DMS114 treated with DMSO at 0.1 percent for 48 hours (cell line): ENCODE measurements around the gene SLC26A3.

Source experiments
- DNase-seq: peaks from one replicate; lab custom pipeline; 2025; ENCODE audit not compliant: unreplicated experiment; lab: John Stamatoyannopoulos, UW

The SLC26A3 gene

DNA sequence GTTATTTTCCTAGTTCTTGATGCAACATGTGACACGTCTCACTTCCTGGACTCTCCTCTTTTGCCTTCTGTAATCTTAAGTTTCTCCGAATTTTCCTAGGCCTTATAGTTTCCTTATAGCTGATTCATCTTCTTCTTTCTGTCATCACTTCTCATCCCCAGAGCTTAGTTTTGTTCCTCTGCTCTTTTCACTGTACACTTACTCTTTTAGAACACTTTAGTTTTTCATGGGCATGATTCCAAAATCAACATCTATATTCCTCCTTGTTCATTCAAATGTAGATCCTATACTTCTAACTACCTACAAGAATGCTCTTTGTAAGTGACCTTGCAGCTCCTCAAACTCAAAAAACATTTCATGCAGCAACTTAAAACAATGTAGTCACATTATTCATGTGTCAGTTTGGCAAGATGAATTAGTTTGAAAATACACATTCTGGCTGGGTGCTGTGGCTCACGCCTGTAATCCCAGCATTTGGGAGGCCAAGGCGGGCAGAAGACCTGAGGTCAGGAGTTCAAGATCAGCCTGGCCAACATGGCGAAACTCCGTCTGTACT lies 13.1 kb upstream of the SLC26A3 start:
- DNase-seq: no peak

DNA sequence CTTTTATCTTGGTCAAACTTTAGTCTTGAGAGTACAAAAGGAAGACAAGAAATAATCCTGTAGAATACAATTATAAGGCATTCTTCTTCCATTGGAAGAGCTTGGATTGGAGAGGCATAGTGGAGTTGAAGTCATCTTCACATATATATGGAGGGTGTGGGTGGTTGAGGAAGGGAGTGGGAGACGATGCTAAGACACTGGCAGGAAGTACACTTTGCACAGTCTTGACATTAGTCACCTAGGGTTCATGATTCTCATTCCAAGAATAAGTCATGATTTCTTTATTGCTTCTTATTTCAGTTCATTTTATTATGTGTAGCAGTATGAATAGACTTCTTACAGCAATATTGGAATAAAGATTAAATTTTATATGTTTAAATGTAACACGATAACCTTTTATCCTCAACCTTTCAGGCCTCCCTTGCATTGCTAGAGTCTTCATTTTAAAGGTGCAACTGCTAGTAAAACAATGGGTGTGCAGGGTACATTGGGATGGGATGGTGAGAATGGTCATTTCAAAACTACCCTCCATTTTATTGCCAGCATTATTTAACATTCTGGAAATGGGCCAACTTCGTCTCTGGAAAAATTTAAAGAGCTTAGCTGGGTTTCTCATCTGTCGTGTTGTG lies 12.3 kb upstream of the SLC26A3 start:
- DNase-seq: no peak

GRCh38 chr7:107813524-107813923 lies 10.5 kb upstream of the SLC26A3 start:
- DNase-seq: no peak

- no peak for DNase-seq
These were observed 8.9 kb upstream of the SLC26A3 start for GRCh38 chr7:107811934-107812333.

DNA sequence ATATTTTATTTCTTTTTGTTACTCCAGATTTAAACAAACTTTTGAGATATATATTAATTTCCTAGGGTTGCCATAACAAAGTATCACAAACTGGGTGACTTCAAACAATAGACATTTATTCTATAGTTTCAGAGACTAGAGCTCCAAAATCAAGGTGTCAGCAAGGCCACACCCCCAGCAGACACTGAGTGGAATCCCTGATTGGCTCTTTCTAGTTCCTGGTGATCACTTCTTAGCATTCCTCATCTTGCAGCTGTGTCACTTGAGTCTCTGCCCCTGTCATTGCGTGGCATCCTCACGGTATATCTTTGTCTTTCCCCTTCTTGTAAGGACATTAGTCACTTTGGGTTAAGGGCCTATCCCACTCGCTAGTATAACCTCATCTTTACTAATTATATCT lies 7.6 kb upstream of the SLC26A3 start:
- DNase-seq: no peak

GRCh38 chr7:107809179-107809578 lies 6.2 kb upstream of the SLC26A3 start:
- DNase-seq: no peak

GRCh38 chr7:107799647-107800264 lies 3.3 kb downstream of the SLC26A3 start:
- no peak for DNase-seq

- DNase-seq: no peak
These were observed 10.7 kb downstream of the SLC26A3 start for GRCh38 chr7:107792364-107792763.

DNA sequence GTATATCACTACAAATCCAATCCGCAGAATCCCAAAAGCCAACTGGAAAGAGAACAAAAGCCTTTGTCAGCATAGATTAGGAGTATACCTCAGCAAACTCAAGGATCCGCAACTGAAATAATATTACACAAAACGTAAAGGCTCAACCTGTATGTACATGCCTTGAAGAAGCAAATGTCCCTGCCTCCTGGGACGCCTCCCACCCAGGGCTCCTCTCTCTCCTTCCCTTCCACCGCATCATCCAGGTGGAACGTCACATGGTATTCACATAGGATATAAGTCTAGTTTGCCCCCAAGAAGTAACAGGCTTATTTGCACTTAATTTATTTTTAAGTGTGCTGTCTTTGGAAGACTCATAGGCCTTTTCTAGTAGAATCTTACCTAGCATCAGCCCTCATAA lies 13.4 kb downstream of the SLC26A3 start:
- DNase-seq: no peak

DNA sequence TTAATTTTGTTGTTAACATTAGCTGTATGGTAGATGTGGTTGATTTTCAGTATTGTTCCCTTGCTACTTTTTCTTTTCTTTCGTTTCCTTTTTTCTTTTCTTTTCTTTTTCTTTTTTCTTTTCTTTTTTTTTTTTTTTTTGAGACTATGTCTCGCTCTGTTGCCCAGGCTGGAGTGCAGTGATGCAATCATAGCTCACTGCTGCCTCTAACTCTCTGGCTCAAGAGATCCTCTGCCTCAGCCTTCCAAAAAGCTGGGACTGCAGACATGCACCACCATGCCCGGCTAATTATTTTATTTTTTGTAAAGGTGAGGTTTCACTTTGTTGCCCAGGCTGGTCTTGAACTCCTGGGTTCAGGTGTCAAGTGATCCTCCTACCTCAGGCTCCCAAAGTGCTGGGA lies 14.4 kb downstream of the SLC26A3 start:
- DNase-seq: no peak

- DNase-seq: no peak
These were observed 14.8 kb downstream of the SLC26A3 start for GRCh38 chr7:107788216-107788615.

GRCh38 chr7:107785926-107786325 lies 17.1 kb downstream of the SLC26A3 start:
- no peak for DNase-seq

- DNase-seq: no peak
These were observed 17.9 kb downstream of the SLC26A3 start for GRCh38 chr7:107785170-107785569.

DNA sequence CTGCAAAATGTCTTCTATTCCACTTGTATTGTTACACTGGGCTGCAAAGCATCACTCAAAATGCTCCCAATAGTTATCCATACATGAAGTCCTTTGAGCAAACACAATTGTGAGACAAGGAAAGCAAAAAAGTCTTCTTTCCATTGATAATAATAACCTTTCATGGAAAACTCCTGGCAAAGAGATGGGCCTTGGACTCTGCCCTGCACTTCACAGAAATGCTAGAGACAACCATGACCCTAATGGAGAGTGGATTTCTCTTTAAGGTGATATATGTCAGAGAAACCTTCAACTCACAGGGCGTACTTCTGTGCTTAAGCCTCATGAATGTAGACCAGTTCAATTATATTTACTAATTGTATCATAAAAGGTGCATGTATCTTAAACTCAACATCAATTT lies 19.4 kb downstream of the SLC26A3 start:
- no peak for DNase-seq

DNA sequence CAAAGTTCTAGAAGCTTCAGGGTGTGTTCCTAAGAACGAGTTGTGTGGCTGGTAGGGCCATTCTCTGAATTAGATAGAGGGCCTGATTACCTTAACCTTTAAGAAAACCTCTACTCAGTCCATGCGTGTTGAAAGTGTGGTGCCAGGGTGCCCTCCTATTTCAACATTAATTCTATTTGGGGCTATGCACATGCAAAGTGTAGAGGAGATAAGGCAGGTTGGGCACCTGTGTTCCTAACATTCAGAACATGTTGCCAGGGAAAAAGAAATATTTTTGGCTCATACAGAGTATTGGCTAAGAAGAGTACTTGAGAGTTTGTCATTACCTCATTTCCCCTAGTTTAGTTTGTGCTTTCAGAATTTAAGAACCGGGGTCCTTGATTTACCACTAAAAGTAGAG lies 20.6 kb downstream of the SLC26A3 start:
- DNase-seq: no peak

- no peak for DNase-seq
These were observed 23.4 kb downstream of the SLC26A3 start for GRCh38 chr7:107779647-107780099.

DNA sequence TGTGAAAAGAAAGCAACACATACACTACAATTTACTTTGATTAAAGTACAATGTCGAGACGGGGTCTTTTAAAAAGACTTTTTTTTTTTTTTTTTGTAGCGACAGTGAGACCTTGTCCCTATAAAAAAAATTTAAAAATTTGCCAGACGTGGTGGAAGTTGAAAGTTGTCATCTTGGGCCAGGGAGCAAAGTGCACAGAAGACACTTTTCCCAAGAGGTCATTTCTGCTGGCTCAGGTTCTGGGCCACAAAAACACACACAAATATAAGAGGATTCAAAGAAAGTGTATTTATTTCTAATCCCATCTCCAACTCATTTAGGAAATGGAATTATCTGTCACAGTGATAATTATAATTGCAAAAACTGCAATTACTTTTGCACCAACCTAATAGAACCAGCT lies 24.7 kb downstream of the SLC26A3 start:
- no peak for DNase-seq

DNA sequence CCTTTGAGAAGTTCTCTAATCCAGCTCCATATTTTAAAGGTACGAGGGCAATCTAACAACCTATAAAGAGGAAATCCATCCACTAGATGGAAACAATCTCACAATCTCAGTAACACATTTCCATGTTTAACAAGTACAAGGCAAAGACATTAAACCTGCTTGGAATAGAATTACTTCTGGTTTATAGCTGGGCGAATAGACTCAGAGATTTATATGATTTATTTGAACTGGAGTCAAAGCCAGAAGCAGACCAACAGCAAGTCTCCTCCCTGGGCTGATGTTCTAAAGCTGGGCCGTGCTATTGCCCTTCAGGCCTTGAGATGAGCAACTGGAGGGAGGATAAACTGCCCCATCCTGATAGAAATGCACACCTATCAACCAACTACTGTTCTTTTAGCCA lies 25.3 kb downstream of the SLC26A3 start:
- DNase-seq: no peak

DNA sequence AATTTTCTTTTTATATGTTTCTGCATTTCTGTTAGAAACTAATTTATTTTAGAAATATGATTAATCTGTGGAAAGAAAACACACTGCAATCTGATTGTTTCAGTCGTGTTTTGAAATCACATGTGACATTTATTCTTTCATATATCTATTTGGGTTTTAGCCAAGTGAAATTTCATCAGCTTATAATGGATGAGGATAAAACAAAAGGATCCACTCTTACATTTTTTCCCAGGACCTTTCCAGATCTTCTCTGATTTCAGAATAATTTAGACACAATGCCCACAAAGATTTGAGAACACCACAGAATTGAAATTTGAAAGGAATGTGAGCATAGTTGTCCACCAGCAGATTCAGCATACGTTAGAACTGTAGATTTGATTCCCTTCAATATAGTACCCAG lies 30.0 kb downstream of the SLC26A3 start:
- DNase-seq: no peak

DNA sequence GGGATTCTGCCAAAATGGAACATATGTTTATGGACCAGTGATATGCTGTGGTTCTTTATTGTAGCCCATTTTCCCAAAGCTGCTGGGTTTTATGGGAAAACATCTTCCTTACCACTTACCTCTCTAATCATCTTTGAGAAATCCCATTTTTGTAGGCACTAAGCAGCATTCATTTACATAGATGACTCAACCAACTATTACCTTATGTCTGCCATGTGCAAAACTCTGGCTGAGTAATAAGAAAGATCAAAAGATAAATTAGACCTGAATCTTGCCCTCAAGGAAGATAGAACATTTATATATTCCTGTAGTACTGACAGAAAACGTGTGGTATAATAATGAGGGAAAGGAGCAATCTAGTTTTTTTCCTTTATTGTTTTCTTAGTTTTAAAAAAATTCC lies 34.8 kb downstream of the SLC26A3 start:
- no peak for DNase-seq

GRCh38 chr7:107767391-107767790 lies 35.6 kb downstream of the SLC26A3 start:
- DNase-seq: no peak

DNA sequence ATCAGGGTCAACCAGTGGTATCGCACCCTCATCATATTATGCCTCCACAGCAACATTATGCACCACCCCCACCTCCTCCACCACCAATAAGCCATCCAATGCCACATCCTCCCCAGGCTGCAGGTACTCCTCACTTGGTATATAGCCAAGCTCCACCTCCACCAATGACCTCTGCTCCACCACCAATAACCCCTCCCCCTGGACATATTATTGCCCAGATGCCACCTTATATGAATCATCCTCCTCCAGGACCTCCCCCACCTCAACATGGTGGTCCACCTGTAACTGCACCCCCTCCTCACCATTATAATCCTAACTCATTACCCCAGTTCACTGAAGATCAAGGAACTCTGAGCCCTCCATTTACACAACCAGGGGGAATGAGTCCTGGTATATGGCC lies 44.4 kb downstream of the SLC26A3 start:
- DNase-seq: no peak

DNA sequence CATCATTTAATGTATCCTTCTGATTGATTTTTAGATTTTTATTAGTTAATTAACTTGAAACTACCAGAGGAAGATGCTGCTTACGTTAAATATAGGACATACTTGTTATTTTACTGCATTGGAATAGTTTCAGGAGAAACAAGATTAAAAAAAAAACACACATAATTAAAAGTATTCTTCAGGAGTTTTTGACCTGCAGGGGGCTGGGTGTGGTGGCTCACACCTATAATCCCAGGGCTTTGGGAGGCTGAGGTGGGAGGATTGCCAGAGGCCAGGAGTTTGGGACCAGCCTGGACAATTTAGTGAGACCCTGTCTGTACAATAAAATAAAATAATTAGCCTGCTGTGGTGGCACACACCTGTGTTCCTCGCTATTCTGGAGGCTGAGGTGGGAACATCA lies 48.4 kb downstream of the SLC26A3 start:
- DNase-seq: no peak
